ENCODE measurements around the gene ITIH3. TPM values are rescaled to one million over a fixed set of nuclear protein-coding genes. Genes with fewer than 3 reads are reported as not detected.

Gene ITIH3, protein sequence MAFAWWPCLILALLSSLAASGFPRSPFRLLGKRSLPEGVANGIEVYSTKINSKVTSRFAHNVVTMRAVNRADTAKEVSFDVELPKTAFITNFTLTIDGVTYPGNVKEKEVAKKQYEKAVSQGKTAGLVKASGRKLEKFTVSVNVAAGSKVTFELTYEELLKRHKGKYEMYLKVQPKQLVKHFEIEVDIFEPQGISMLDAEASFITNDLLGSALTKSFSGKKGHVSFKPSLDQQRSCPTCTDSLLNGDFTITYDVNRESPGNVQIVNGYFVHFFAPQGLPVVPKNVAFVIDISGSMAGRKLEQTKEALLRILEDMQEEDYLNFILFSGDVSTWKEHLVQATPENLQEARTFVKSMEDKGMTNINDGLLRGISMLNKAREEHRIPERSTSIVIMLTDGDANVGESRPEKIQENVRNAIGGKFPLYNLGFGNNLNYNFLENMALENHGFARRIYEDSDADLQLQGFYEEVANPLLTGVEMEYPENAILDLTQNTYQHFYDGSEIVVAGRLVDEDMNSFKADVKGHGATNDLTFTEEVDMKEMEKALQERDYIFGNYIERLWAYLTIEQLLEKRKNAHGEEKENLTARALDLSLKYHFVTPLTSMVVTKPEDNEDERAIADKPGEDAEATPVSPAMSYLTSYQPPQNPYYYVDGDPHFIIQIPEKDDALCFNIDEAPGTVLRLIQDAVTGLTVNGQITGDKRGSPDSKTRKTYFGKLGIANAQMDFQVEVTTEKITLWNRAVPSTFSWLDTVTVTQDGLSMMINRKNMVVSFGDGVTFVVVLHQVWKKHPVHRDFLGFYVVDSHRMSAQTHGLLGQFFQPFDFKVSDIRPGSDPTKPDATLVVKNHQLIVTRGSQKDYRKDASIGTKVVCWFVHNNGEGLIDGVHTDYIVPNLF
- total RNA-seq, result under 1 TPM; 0.32 to 0.82 TPM

- DNase-seq, result no peak
- no peak for TF ChIP-seq CTCF (IDR thresholded peaks at IDR 0.05)
- H3K9ac ChIP-seq (ENCODE audit: low read depth in 2 of 2, low read length in 2 of 2), result no peak within 1 kb of the TSS
- intact Hi-C loops (cut with DNase I), result no loop called here
- H3K9me3 ChIP-seq, result no peaks in the 10 kb centered on the region
- no peak within 1 kb of the TSS for H3K4me3 ChIP-seq
- H3K27me3 ChIP-seq, result no peaks in the 10 kb centered on the region
- no peak within 1 kb of the TSS for H3K27ac ChIP-seq
- no peaks in the 10 kb centered on the region for H3K36me3 ChIP-seq
- H3K4me1 ChIP-seq, result no peaks in the 10 kb centered on the region
These were observed at the start of gene ITIH3 for GRCh38 chr3:52794612-52795099. ITIH3 (plus strand) TSS chr3:52794796; CDS start chr3:52794804, 8 bp downstream.

DNA sequence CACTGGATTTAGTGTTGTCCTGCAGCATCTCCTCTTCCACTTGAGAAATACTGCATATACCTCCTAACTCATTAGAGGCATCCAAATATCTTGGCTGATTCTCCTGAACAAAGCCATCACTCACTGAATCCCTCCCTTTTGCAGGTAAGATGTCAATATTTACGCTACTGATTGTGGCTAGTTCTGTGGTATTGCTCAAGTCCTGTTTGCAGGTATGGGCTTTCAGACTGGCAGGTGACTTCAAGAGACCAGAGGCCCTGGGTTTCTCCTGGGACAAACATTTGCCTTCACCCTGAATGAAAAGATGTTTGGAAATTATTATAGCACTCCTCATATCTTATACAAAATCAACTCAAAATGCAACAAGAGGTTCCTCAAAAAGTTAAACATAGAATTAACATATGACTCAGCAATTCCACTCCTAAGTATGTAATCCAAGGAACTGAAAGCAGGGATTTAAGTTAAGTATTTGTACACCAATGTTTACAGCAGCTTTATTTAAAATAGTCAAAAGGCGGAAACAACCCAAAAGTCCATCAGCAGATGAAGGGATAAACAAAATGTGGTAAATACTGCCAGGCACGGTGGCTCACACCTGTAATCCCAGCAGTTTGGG is 42.4 kb upstream of the ITIH3 start:
- H3K4me1 ChIP-seq, result no peaks in the 10 kb centered on the region
- TF ChIP-seq CTCF (IDR thresholded peaks at IDR 0.05), result no peak
- H3K27me3 ChIP-seq, result no peaks in the 10 kb centered on the region
- H3K36me3 ChIP-seq, result no peaks in the 10 kb centered on the region
- H3K9ac ChIP-seq (ENCODE audit: low read depth in 2 of 2, low read length in 2 of 2), result no peak overlapping the region
- no peak overlapping the region for H3K27ac ChIP-seq
- no peak for DNase-seq
- no peak overlapping the region for H3K4me3 ChIP-seq
- intact Hi-C loops (cut with DNase I), result loop anchor here (10.0 kb wide), 1 partner anchor 173 kb away; no protein-coding TSS in a partner anchor
- no peaks in the 10 kb centered on the region for H3K9me3 ChIP-seq

- Histone ChIP-seq H3K4me1 (no peaks in the 10 kb centered on the region), H3K36me3 (peaks cover 1% of the 10 kb centered on the region), H3K27me3 (no peaks in the 10 kb centered on the region), H3K9me3 (no peaks in the 10 kb centered on the region), H3K4me3 (no peak overlapping the region), H3K9ac (ENCODE audit: low read depth in 2 of 2, low read length in 2 of 2) (no peak overlapping the region), H3K27ac (no peak overlapping the region)
- no peak for TF ChIP-seq CTCF (IDR thresholded peaks at IDR 0.05)
- intact Hi-C loops (cut with DNase I), result loop anchor here (10.0 kb wide), 1 partner anchor 170 kb away; no protein-coding TSS in a partner anchor
- DNase-seq, result no peak
These were observed 40.2 kb upstream of the ITIH3 start for GRCh38 chr3:52754373-52754772.

DNA sequence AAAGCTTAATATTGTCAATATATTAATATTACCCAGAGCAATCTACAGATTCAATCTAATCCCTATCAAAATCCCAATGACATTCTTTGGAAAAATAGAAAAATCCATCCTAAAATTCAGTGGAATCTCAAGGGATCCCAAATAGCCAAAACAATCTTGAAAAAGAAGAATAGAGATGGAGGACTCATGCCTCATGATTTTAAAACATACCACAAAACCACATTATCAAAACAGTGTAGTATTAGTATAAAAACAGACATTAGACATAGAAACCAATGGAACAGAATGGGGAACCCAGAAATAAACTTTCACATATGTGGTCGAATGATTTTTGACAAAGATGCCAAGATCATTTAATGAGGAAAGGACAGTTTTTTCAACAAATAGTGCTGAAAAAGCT is 38.5 kb upstream of the ITIH3 start:
- Histone ChIP-seq H3K9ac (ENCODE audit: low read depth in 2 of 2, low read length in 2 of 2) (no peak overlapping the region), H3K9me3 (no peaks in the 10 kb centered on the region), H3K4me3 (no peak overlapping the region), H3K36me3 (peaks cover 4% of the 10 kb centered on the region), H3K27ac (no peak overlapping the region), H3K27me3 (no peaks in the 10 kb centered on the region), H3K4me1 (no peaks in the 10 kb centered on the region)
- no peak for DNase-seq
- TF ChIP-seq CTCF (IDR thresholded peaks at IDR 0.05), result no peak
- intact Hi-C loops (cut with DNase I), result loop anchor here (10.0 kb wide), 1 partner anchor 169 kb away; no protein-coding TSS in a partner anchor

- H3K36me3 ChIP-seq, result peaks cover 4% of the 10 kb centered on the region
- no peaks in the 10 kb centered on the region for H3K27me3 ChIP-seq
- intact Hi-C loops (cut with DNase I), result no loop called here
- no peak for TF ChIP-seq CTCF (IDR thresholded peaks at IDR 0.05)
- DNase-seq, result no peak
- no peaks in the 10 kb centered on the region for H3K9me3 ChIP-seq
- no peak overlapping the region for H3K9ac ChIP-seq (ENCODE audit: low read depth in 2 of 2, low read length in 2 of 2)
- H3K27ac ChIP-seq, result no peak overlapping the region
- no peaks in the 10 kb centered on the region for H3K4me1 ChIP-seq
- H3K4me3 ChIP-seq, result no peak overlapping the region
These were observed 31.1 kb upstream of the ITIH3 start for GRCh38 chr3:52763466-52763865.

Measured in colonic mucosa (tissue), 4 donors.